ENCODE results near the gene SAC3D1.

The SAC3D1 gene

GRCh38 chr11:65087827-65088226, 46.8 kb downstream of the SAC3D1 start:
- no peak for DNase-seq (ENCODE audit: low spot score)

GRCh38 chr11:65089621-65090020, 48.6 kb downstream of the SAC3D1 start:
- DNase-seq (ENCODE audit: low spot score): no peak

GRCh38 chr11:65090628-65091027, 49.6 kb downstream of the SAC3D1 start:
- no peak for DNase-seq (ENCODE audit: low spot score)

Measured in SW480 (cell line).